ENCODE measurements around the gene PRMT9. TPM values are rescaled to one million over a fixed set of nuclear protein-coding genes. Genes with fewer than 3 reads are reported as not detected.

The PRMT9 gene
- total and polyA plus RNA-seq, 8 donors = 7.4 to 28.6 (median 22.9) TPM

- Histone ChIP-seq H3K4me3 (no peak overlapping the region), H3K27ac (no peak overlapping the region), H3K36me3 (no peaks in the 10 kb centered on the region), H3K9me3 (no peaks in the 10 kb centered on the region), H3K4me1 (peaks cover 3 to 5% of the 10 kb centered on the region in 2 donors), H3K27me3 (no peaks in the 10 kb centered on the region)
- DNase-seq = no peak
- intact Hi-C loops (cut with DNase I) = no loop called here
- TF ChIP-seq CTCF (IDR thresholded peaks at IDR 0.05) = no peak
- ATAC-seq = no peak
These were observed 89.4 kb downstream of the PRMT9 start for GRCh38 chr4:147594578-147594977.

- TF ChIP-seq CTCF (IDR thresholded peaks at IDR 0.05) = no peak
- peaks cover 3 to 5% of the 10 kb centered on the region in 2 donors for H3K4me1 ChIP-seq
- H3K9me3 ChIP-seq = no peaks in the 10 kb centered on the region
- DNase-seq (no peak), ATAC-seq (no peak)
- H3K4me3 ChIP-seq = no peak overlapping the region
- no peaks in the 10 kb centered on the region for H3K36me3 ChIP-seq
- H3K27me3 ChIP-seq = no peaks in the 10 kb centered on the region
- H3K27ac ChIP-seq = no peak overlapping the region
- intact Hi-C loops (cut with DNase I) = no loop called here
These were observed 89.9 kb downstream of the PRMT9 start for GRCh38 chr4:147594107-147594506.

GRCh38 chr4:147591106-147591505 lies 92.9 kb downstream of the PRMT9 start:
- Histone ChIP-seq H3K4me3 (no peak overlapping the region), H3K9me3 (no peaks in the 10 kb centered on the region), H3K27me3 (no peaks in the 10 kb centered on the region), H3K27ac (no peak overlapping the region), H3K4me1 (peaks cover 0 to 5% of the 10 kb centered on the region in 2 donors), H3K36me3 (no peaks in the 10 kb centered on the region)
- no peak for TF ChIP-seq CTCF (IDR thresholded peaks at IDR 0.05)
- ATAC-seq = no peak
- intact Hi-C loops (cut with DNase I) = no loop called here
- DNase-seq = no peak

GRCh38 chr4:147590249-147590920 lies 93.6 kb downstream of the PRMT9 start:
- TF ChIP-seq CTCF (IDR thresholded peaks at IDR 0.05) = peak; percentile 32 to 62
- ATAC-seq = peak; percentile 85

GRCh38 chr4:147589586-147589985 lies 94.4 kb downstream of the PRMT9 start:
- H3K27ac ChIP-seq = peak overlapping the region in 1 of 2 donors; percentile 33
- H3K27me3 ChIP-seq = no peaks in the 10 kb centered on the region
- no peak for TF ChIP-seq CTCF (IDR thresholded peaks at IDR 0.05)
- H3K9me3 ChIP-seq = peaks cover 0 to 6% of the 10 kb centered on the region in 2 donors
- peaks cover 0 to 5% of the 10 kb centered on the region in 2 donors for H3K4me1 ChIP-seq
- no peaks in the 10 kb centered on the region for H3K36me3 ChIP-seq
- ATAC-seq (peak; percentile 49), DNase-seq (no peak)
- no peak overlapping the region for H3K4me3 ChIP-seq
- intact Hi-C loops (cut with DNase I) = loop anchor here in 1 of 2 donors (10.0 kb wide), 1 partner anchor 475 kb away; no protein-coding TSS in a partner anchor

More at GRCh38 chr4:147590249-147590920, 93.6 kb downstream of the PRMT9 start:
- intact Hi-C loops (cut with DNase I) = no loop called here
- H3K27ac ChIP-seq = peak overlapping the region in 1 of 2 donors; percentile 33
- H3K27me3 ChIP-seq = no peaks in the 10 kb centered on the region
- peaks cover 0 to 5% of the 10 kb centered on the region in 2 donors for H3K4me1 ChIP-seq
- DNase-seq = peak in 3 of 4 donors; percentile 38 to 86 (median 71)
- no peaks in the 10 kb centered on the region for H3K36me3 ChIP-seq
- no peak overlapping the region for H3K4me3 ChIP-seq
- no peaks in the 10 kb centered on the region for H3K9me3 ChIP-seq

Other genes starting within 250 kb of the PRMT9 start
- 10 to 100 TPM; 26.6 to 41.8 TPM for gene EDNRA, start 203.1 kb downstream of the PRMT9 start, total RNA-seq
- gene EDNRA, start 203.1 kb downstream of the PRMT9 start, polyA plus RNA-seq (ENCODE audit: insufficient read length in 6 of 6) = 100 to 1,000 TPM in 4 of 6 donors, 10 to 100 TPM in 2; 94.1 to 124 (median 108) TPM
- gene TMEM184C, start 66.8 kb downstream of the PRMT9 start, total RNA-seq = 10 to 100 TPM; 35.5 to 42.1 TPM
- 10 to 100 TPM; 33.7 to 41.9 (median 38.9) TPM for gene TMEM184C, start 66.8 kb downstream of the PRMT9 start, polyA plus RNA-seq (ENCODE audit: insufficient read length in 6 of 6)
- 10 to 100 TPM; 22.0 to 25.4 TPM for gene ARHGAP10, start 47.9 kb upstream of the PRMT9 start, total RNA-seq
- gene ARHGAP10, start 47.9 kb upstream of the PRMT9 start, polyA plus RNA-seq (ENCODE audit: insufficient read length in 6 of 6) = 10 to 100 TPM; 11.6 to 14.9 (median 14.0) TPM

Data from left lung (tissue), 10 donors.